ENCODE measurements around the gene RHOT2. TPM values are rescaled to one million over a fixed set of nuclear protein-coding genes. Genes with fewer than 3 reads are reported as not detected.

The RHOT2 gene
- total RNA-seq, 6 experiments from 2014 or later: 73.9 to 93.4 (median 84.8) TPM

DNA sequence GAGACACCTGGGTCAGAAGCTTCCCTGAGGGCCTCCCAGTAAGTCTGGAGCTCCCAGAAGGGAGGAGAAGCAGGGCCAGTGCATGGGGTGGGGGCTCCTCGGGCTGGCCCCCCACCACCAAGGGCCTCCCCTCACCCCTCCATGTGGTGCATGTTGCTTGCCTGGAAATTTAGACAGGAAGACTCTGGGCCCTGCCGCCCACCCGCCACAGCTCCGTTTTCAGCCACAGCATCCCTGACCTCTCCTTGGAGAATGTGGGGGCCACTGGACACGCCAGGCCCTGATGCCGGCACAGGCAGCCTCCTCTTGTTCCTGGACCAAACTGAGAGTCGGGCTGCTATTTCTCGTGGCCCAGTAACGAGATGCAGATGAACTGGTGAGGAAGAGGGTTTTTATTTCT lies 29.1 kb upstream of the RHOT2 start:
- Mint-ChIP-seq H3K4me3 (no peak overlapping the region), H3K27ac (no peak overlapping the region), H3K27me3 (ENCODE audit: insufficient read depth) (peaks cover 8% of the 10 kb centered on the region), H3K9me3 (0 out of 2 replicates have a peak, but pooled peaks cover 4% of the 10 kb centered on the region), H3K36me3 (ENCODE audit: low read depth) (no peaks in the 10 kb centered on the region), H3K4me1 (ENCODE audit: low read depth) (no peaks in the 10 kb centered on the region)
- TF ChIP-seq, protein P1, sequence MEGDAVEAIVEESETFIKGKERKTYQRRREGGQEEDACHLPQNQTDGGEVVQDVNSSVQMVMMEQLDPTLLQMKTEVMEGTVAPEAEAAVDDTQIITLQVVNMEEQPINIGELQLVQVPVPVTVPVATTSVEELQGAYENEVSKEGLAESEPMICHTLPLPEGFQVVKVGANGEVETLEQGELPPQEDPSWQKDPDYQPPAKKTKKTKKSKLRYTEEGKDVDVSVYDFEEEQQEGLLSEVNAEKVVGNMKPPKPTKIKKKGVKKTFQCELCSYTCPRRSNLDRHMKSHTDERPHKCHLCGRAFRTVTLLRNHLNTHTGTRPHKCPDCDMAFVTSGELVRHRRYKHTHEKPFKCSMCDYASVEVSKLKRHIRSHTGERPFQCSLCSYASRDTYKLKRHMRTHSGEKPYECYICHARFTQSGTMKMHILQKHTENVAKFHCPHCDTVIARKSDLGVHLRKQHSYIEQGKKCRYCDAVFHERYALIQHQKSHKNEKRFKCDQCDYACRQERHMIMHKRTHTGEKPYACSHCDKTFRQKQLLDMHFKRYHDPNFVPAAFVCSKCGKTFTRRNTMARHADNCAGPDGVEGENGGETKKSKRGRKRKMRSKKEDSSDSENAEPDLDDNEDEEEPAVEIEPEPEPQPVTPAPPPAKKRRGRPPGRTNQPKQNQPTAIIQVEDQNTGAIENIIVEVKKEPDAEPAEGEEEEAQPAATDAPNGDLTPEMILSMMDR (IDR thresholded peaks at IDR 0.05): no peak
- no peak for DNase-seq

DNA sequence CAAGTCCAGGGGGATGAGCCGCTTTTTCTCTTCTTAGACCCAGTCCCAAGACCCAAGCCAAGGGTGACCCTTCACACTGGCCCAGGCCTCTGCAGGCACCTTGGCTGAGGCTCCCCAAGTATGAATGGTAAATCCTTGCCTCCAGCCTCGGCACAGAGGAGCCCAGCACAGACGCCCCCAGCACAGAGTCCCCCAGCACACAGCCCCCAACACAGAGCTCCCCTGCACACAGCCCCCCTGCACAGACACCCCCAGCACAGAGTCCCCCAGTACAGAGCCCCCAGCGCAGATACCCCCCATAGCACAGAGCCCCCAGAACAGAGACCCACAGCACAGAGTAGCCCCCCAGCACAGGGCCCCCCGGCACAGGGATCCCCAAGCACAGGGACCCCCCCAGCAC lies 27.3 kb upstream of the RHOT2 start:
- H3K27me3 Mint-ChIP-seq (ENCODE audit: insufficient read depth): peaks cover 10% of the 10 kb centered on the region
- H3K36me3 Mint-ChIP-seq (ENCODE audit: low read depth): no peaks in the 10 kb centered on the region
- no peak overlapping the region; the same call in 1 of the 2 replicates for H3K27ac Mint-ChIP-seq
- H3K9me3 Mint-ChIP-seq: 0 out of 2 replicates have a peak, but pooled peaks cover 4% of the 10 kb centered on the region
- H3K4me3 Mint-ChIP-seq: peak overlapping the region; percentile 69
- no peak for DNase-seq
- H3K4me1 Mint-ChIP-seq (ENCODE audit: low read depth): no peaks in the 10 kb centered on the region
- TF ChIP-seq, protein P1 (IDR thresholded peaks at IDR 0.05): no peak

DNA sequence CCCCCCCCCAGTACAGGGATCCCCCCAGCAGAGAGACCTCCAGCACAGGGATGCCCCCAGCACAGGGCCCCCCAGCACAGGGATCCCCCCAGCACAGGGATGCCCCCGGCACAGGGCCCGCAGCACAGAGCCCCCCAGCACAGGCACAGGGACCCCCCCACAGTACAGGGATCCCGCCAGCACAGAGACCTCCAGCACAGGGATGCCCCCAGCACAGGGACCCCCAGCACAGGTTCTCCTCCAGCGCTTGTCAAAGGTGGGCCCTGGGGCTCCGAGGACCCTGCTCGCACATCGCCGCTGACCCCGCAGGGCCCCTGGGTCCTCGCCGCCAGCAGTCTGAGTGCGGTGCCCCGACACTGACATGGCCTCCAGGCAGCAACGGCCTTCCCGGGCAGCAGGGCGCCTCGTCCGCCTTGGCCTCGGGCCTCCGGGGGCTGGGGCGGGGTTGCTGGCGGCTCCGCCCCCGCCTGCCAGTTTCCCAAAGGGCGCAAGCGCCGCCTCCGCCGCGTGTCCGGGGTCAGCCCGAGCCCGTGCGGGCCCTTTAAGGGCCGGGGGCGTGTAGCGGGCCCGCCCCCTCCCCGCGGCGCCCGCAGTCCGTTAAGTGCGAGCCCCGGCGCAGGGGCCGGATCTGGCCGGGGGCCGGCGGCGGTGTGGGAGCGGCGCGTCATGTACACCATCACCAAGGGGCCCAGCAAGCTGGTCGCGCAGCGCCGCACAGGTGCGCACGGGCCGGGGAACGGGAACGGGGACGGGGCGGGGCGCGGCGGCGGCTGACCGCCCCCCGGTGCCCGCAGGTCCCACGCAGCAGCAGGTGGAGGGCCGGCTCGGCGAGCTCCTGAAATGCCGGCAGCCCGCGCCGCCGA lies 26.4 kb upstream of the RHOT2 start, which contains the start of gene MCRIP2:
MCRIP2 (plus strand) TSS at position 503 of the 863 bp plus-strand sequence; CDS start at position 667, 164 bp downstream.
- Mint-ChIP-seq H3K27ac (peak within 1 kb of the TSS; percentile 38), H3K36me3 (ENCODE audit: low read depth) (no peaks in the 10 kb centered on the region), H3K9me3 (0 out of 2 replicates have a peak, but pooled peaks cover 2% of the 10 kb centered on the region)

DNA sequence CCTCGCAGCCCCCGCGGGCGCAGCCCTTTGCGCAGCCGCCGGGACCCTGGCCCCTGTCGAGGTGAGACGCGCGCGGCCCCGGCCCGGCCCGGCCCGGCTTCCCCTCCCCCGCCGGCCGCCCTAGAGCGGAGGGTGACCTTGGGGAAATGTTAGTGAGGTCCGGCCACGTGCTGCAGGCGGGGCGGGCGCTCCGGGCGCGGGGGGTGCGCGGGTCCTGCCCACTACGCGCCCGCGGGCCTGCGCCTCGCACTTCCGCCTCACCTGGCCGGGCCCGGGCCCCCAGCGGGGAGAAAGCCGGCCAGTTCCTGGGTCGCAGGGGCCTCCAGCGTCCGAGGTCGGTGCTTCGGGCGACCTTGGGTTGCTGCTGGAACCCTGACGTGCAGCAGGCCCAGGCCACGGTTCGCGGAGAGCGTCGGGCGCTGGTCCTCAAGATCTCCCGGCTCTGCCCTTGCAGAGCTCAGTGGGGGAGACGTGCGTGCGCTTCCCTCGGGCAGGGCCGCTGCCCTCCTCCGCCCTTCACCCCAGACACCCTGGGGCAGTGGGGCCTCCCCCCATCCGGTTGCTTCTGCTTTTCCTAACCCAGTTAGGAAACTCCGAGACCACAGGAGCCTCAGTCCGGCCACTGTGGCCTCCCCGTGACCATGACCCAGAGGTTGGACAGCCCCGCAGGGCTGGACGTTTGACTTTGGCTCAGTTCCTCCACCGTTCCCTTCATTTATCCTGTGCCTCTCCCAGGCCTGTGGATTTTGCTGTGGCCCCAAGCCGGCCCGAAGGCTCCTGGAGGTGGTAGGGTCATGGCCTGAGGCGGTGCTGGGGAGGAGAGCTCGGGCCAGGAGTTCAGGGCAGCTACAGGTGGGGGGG lies 25.5 kb upstream of the RHOT2 start:
- Mint-ChIP-seq H3K9me3 (no peaks in the 10 kb centered on the region), H3K27ac (peak overlapping the region; percentile 38; the same call in 1 of the 2 replicates), H3K27me3 (ENCODE audit: insufficient read depth) (peaks cover 4% of the 10 kb centered on the region; the same call in 1 of the 2 replicates), H3K4me3 (peak overlapping the region; percentile 82), H3K4me1 (ENCODE audit: low read depth) (no peaks in the 10 kb centered on the region), H3K36me3 (ENCODE audit: low read depth) (no peaks in the 10 kb centered on the region)
- no peak for DNase-seq
- TF ChIP-seq, protein P1 (IDR thresholded peaks at IDR 0.05): no peak

More for the DNA sequence above, 26.4 kb upstream of the RHOT2 start, which contains the start of gene MCRIP2:
- peak; percentile 56 for DNase-seq
- Mint-ChIP-seq H3K27me3 (ENCODE audit: insufficient read depth) (peaks cover 7% of the 10 kb centered on the region), H3K4me3 (peak within 1 kb of the TSS; percentile 82), H3K4me1 (ENCODE audit: low read depth) (no peaks in the 10 kb centered on the region)
- TF ChIP-seq, protein P1 (IDR thresholded peaks at IDR 0.05): no peak

DNA sequence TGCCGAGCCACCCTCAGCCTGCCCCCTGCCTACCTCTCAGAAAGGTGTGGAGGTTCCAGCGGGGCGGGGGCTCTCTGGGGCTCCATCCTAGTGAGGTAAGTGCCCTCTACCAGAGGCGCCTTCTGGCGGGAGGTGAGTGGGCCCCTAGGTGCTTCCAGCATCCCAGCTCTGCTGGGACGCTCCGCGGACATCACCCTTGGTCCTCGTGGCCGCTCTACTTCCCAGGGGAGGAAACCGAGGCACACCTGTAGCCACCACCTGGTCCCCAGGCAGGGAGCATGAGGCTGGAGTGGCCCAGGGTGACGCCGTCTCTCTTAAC lies 24.9 kb upstream of the RHOT2 start:
- Mint-ChIP-seq H3K27me3 (ENCODE audit: insufficient read depth) (peaks cover 4% of the 10 kb centered on the region; the same call in 1 of the 2 replicates), H3K4me3 (peak overlapping the region; percentile 82), H3K27ac (no peak overlapping the region), H3K4me1 (ENCODE audit: low read depth) (no peaks in the 10 kb centered on the region), H3K9me3 (no peaks in the 10 kb centered on the region), H3K36me3 (ENCODE audit: low read depth) (no peaks in the 10 kb centered on the region)
- TF ChIP-seq, protein P1 (IDR thresholded peaks at IDR 0.05): no peak
- DNase-seq: no peak

Data from HFFc6 (cell line).